Stimulated activated CD4-positive, alpha-beta T cell treated with anti-CD3 and anti-CD28 coated beads, Interleukin-2, amount 100 ng/mL, for 24 hours (primary cell): ENCODE data around the gene KBTBD7.
"Not testable (repeated sequence)": the region's sequence is repeated elsewhere in the genome, so short reads cannot be mapped to it uniquely, and the experiment has no call there.

ENCODE experiments used
- DNase-seq, 2 donors: peaks; one replicate each; pipeline ENCODE4 v3.0.0-alpha.2; 2020

Gene KBTBD7

DNA sequence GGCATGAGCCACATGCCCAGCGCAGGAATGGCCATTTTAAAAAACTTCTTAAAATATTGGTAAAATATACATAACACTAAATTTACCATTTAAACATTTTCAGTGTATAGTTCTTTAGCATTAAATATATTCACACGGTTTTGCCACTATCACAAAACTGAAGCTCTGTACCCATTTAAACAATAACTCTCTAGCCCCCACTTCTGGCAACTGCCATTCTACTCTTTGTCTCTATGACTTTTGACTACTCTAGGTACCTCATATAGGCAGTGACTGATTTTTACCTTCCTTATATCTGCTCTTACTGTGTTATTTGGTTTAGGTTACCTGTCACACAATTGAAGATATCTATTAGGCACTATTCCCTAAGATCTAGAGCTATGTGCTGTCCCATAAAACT lies 2.3 kb upstream of the KBTBD7 start:
- no peak for DNase-seq

- no peak for DNase-seq
These were observed 1.6 kb upstream of the KBTBD7 start for GRCh38 chr13:41196011-41196410.

DNA sequence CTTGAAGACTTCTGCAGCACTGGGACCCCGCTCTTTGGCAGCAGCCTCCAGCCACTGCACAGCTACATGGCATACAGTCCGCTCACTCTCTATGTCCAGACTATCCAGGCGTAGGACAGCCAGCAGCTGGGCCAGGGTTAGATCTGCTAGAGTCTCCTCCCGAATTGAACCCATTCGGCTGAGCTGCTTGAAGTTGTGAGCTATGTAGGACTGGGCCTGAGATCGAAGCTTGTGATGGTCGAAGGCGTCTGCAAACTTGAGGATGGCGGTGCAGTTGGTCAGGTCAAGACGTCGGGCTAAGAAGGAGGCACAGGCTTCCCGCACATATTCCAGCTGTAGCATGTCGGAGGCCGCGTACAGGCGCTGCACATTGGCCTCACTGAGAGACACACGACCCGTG lies 900 bp downstream of the KBTBD7 start:
- DNase-seq = no peak

GRCh38 chr13:41188584-41188983 lies 5.8 kb downstream of the KBTBD7 start:
- no peak for DNase-seq

DNA sequence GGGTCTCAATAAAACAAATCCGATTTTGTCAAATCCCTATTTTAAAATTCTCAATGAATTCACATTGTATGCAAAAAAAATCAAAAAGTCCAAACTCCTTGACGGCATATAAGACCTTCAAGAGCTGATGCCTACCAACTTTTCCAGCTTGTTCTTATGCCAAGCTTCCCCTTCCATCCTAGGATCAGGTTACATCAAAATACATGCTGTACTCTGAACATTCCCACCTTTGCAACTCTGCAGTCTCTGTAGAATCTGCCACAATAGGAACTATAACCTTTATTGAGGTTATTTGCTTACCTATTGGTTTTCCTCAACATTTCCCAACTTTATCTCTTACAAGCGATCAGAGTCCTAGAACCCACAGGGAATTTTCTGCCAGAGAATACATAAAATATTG lies 7.9 kb downstream of the KBTBD7 start:
- no peak for DNase-seq

DNA sequence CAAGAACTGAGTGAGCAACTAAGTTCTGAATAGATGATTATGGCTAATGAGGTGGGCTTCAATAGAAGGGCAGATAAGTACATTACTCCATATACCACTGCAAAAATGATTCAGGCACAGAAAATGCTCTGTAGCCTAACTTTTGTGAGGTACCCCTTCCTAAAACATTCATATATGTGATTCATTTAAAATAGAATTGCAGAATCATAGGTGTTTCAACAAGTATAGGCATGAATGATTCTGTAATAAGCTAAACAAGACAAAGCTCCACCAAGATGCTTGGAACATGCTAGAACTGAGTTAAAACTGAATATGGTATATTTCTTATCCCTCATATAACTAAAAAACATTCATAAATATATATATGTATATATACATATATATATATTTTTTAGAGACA lies 12.1 kb downstream of the KBTBD7 start:
- DNase-seq = no peak

DNA sequence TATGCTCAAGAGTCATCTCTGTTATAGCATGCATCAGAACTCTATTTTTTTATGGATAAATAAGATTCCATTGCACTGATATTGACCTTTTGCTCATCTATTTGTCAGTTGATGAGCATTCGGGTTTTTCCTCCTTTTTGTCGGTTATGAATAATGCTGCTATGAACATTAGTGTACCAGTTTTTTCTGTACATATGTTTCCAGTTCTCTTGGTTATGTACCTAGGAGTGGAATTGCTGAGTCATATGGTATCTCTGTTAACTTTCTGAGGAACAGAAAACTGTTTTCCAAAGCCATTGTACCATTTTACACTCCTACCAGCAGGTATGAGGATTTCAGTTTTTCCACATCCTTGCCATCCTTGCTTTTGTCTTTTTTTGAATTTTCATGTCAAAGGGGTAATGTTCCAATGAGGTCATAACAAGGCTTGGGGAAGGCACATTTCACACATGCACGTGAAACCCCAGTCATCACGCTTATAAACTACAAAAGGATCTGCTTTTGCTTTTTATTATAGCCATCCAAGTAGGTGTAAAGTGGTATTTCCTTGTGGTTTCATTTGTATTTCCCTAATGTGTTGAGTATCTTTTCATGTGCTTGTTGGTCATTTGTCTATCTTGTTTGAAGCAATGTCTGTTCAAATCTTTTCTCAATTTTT lies 14.6 kb downstream of the KBTBD7 start:
- DNase-seq = no peak

- no peak for DNase-seq
These were observed 16.3 kb downstream of the KBTBD7 start for GRCh38 chr13:41178040-41178439.

GRCh38 chr13:41177616-41178015 lies 16.8 kb downstream of the KBTBD7 start:
- DNase-seq = no peak

GRCh38 chr13:41175576-41175975 lies 18.8 kb downstream of the KBTBD7 start:
- DNase-seq = not testable (repeated sequence)

- DNase-seq = no peak
These were observed 32.2 kb downstream of the KBTBD7 start for GRCh38 chr13:41162151-41162550.

DNA sequence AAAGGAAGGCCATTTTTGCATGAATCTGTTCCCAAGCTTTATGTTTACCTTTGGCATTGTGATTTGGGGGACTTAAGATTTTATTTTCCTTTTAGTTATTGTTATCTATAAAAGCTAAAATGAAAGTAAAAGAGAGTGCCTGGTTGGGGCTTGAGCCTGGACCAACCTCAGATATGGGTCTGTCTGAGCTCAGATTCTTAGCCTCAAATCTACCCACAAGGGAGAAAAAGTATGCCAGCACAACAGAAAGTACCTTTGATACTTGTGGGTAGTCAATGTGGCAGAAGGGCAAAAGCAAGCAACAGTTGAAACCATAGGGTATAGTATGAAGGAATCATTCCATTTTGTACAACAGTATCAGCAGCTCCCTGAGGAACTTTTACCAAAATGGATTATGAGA lies 35.2 kb downstream of the KBTBD7 start:
- DNase-seq = no peak

- DNase-seq = no peak
These were observed 37.2 kb downstream of the KBTBD7 start for GRCh38 chr13:41157048-41157717.

GRCh38 chr13:41156620-41157019 lies 37.7 kb downstream of the KBTBD7 start:
- no peak for DNase-seq

DNA sequence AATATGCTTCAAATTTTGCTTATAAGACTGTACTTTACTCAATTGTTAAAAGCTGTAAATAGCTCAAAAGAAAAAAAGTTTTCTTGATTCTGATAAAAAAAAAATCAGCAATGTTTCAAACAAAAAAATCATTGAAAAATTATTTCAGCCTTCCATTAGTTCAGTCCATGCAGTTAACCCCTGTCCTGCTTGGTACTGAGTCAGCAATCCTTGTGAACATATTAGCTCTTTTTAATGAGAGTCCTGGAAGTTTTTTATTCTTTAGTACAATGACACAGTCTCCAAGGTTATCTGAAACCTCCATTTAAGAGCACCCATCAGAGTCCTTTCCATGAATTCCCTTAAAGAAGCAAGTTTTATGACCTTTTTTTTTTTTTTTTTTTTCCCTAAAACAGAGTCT lies 40.3 kb downstream of the KBTBD7 start:
- DNase-seq = no peak

DNA sequence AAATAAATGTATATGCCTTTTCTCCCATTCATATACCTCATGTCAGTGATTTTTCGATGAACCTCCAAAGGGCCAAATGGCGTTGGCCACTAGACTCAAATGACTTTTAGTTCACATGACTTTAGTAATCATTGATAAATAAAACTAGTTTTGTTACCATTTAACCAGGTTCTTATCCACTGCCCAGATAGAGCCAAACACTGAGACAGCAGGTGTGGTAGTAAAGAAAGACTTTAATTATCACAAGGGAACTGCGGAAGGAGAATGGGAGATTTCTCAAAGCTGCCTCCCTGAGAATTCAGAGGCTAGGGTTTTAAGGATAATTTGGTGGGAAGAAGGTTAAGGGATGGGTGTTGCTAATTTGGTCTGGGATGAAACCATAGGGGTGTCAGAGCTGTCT lies 42.4 kb downstream of the KBTBD7 start:
- DNase-seq = no peak

- no peak for DNase-seq
These were observed 44.3 kb downstream of the KBTBD7 start for GRCh38 chr13:41150058-41150457.

GRCh38 chr13:41148419-41149283 lies 45.7 kb downstream of the KBTBD7 start:
- no peak for DNase-seq

GRCh38 chr13:41145136-41145908 lies 49.0 kb downstream of the KBTBD7 start:
- DNase-seq = no peak

DNA sequence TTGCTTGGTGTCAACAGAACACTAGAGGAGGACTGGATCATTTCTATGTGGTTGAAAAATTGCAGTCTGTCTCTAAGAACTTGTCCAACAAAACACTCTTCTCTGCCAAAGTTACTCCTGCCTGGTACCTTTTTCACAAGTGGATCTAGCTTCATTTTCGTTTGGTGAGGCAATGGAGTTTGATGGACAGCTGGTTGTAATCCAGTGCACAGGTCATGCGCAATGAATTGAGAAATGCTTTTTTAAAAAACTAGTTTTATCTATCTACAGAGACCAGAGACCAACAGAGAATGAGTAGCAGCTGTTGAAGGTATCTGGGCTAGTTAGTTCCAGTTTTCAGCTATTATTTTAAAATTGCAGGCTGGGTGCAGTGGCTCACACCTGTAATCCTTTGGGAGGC lies 49.8 kb downstream of the KBTBD7 start:
- DNase-seq = no peak
